Thoracic aorta endothelial cell (primary cell): ENCODE measurements around the gene GPRC6A. TPM values are rescaled to one million over a fixed set of nuclear protein-coding genes. Genes with fewer than 3 reads are reported as not detected.

Source experiments
- total RNA-seq: library from RNA; depleted of rRNA; stranded (reverse); fragments of >200 nt; gene quantifications from 2 replicates; pipeline ENCODE4 v1.2.3, GENCODE V29; 2012

GPRC6A gene
- total RNA-seq: not detected in 2 replicates

GRCh38 chr6:116828983-116829382 lies at the start of gene GPRC6A:
TSS of gene GPRC6A (minus strand) at chr6:116829083. CDS start at chr6:116829013, 70 bp downstream.

GRCh38 chr6:116876635-116877611 lies 48.0 kb upstream of the GPRC6A start, which contains the start of gene RFX6:
TSS of gene RFX6 (plus strand) at chr6:116877242. CDS start at chr6:116877276, 34 bp downstream.

GRCh38 chr6:116764961-116765841 lies 63.7 kb downstream of the GPRC6A start, which contains the start of gene FAM162B:
TSS of gene FAM162B (minus strand) at chr6:116765719. CDS start at chr6:116765576, 143 bp downstream.

Other genes starting within 250 kb of the GPRC6A start
- gene RSPH4A, start 212.6 kb downstream of the GPRC6A start, total RNA-seq: not detected in 2 replicates
- 15.1 and 18.2 TPM in 2 replicates for gene ZUP1, start 160.3 kb downstream of the GPRC6A start, total RNA-seq
- 13.2 and 14.1 TPM in 2 replicates for gene KPNA5, start 147.9 kb downstream of the GPRC6A start, total RNA-seq
- 0.13 and 0.36 TPM in 2 replicates for gene FAM162B, start 63.4 kb downstream of the GPRC6A start, total RNA-seq
- gene RFX6, start 48.2 kb upstream of the GPRC6A start, total RNA-seq: not detected in 2 replicates